GM12892 (cell line): ENCODE measurements around the gene DAZAP1.

Experiments
- POLR2AphosphoS5 ChIP-seq: IDR thresholded peaks from 2 replicates; pipeline ENCODE4 v1.6.1; 2011; ENCODE audit warnings: low read depth, low read length, control low read depth
- TAF1 ChIP-seq: IDR thresholded peaks from 2 replicates; pipeline ENCODE4 v1.6.1; 2011; ENCODE audit warnings: low read depth, mild to moderate bottlenecking, control low read depth, low read length, borderline replicate concordance

DNA sequence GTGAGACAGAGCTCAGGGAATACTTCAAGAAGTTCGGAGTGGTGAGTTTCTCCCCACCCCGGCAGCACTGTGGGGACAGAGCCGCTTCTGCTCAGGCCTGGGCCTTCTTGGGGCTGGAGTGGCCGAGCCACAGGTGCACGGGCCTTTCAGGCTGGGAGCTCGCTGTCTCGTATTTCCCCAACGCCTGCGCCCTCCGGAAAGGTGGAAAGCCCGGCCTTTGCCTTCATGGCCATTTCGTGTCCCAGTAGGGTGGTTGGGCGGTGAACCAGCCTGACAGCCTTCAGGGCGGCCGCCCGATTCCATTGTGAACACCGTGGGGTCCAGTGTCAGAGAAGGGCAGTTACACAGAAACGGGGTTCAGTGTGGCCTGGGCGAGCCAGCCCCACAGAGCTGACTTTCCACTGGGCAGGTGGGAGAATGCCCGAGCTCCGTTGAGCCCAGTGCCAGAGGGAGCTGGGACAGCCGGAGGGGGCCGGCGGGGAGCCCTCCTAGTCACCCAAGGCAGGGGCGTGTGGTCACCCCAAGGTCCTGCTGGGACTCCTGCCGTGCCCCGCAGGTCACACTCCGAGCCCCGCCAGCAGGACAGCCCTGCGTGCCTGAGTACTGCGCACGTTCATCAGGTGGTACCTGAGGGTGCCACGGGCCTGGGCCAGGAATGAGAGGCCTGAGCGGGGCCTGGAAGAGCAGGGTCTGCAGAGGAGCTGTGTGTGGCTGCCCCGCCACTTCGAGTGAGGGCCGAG, 14.0 kb downstream of the DAZAP1 start:
- TF ChIP-seq POLR2AphosphoS5 (no peak), TAF1 (no peak)
